NOMO-1 (cell line): ENCODE measurements around the gene NHS.

Experiments used
- DNase-seq, 2 experiments: peaks; one replicate each; lab custom pipeline; 2025; ENCODE audit not compliant: unreplicated experiment in 2 of 2; lab: John Stamatoyannopoulos, UW

The NHS gene

DNA sequence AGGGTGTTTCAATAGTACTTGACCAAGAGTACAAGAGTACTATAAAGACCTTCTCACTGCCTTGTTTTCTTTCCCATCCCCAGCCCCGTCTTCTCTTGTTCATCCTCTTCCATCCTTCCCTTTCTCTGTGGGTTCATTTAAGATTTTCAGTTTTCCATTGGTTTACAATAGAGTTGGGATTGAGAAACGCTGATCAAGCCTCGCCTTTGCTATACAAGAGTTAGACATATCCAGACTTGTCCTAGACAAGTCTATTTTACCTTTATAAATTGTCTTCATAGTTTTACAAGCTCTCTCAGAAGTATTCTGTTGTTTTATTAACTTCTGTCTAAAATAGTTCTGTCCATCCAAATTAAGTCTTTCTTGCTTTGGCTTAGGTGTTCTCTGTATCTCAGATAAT lies 332.7 kb downstream of the NHS start:
- no peak for DNase-seq

DNA sequence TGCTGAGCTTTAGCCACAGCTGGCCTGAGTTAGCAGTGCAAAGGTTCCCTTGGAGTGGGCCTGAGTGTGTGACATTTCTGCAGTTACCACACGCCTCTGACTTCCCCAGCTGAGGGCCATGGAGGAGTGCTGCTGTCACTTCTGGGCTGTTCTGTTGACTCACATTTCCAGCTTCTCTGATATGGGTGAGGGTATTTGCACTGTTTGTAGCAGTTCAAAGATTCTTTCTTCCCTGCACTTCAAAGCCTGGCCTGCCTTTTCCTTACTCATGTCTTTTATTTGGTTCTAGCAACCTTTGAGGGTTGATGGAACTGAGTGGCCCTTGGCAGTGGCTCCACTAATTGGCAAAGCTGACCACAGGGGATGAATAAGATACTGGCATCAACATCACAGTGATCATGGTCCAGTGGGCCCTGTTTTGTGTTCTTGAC lies 335.9 kb downstream of the NHS start:
- no peak for DNase-seq

DNA sequence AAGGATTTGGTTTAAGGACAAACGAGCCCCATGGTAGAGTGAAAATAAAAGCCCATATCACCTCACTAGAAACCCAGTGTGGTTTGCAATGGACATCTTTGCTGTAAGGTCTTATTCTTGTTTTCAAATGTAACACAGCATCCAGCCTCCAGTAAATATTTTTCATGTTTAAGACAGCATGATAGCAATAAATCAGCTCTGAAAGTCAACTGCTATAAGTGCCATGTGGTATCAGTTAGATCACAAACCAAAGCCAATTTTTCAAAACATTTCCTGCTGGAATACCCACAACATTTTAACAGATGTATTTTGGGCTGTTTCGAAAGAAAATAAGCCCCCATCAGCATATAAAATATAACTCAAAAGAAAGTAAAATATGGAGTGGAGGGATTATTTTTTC lies 338.3 kb downstream of the NHS start:
- no peak for DNase-seq

DNA sequence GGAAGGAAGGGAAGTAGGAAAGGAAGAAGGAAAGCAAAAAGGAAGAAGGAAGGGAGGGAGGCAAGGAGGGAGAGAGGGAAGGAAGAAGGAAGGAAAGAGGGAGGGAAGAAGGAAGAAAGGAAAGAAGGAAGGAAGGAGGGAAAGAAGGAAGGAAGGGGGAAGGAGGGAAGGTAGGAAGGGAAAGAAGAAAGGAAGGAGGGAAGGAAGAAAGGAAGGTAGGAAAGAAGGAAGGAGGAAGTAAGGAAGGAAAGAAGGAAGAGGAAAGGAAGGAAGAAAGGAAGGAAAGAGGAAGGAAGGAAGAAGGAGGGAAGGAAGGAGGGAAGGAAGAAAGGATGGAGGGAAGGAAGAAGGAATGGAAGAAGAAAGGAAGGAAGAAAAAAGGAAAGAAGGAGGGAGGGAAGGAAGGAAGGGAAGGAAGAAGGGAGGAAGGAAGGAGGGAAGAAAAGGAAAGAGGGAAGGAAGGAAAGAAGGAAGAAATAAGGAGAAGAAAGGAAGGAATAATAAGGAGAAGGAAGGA lies 343.7 kb downstream of the NHS start:
- DNase-seq = no peak

DNA sequence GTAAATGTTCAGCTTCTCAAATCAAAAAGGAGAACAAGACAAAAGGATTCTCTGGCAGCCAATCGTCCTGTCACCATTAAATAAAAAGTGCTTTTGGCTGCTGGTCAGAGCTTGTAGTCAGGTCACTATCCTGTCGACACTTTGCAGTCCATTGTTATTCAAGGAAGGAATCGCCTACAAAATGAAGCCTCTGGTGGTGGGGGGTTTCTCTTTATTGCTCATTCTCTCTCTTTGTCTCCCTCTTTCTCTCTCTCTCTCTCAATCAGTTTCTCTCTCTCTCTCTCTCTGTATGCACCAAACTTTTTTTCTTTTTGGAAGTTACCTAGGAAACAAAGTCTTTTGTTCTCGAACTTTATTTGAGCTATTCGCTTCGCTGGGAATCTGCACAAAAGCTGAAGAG lies 344.7 kb downstream of the NHS start:
- DNase-seq = no peak

DNA sequence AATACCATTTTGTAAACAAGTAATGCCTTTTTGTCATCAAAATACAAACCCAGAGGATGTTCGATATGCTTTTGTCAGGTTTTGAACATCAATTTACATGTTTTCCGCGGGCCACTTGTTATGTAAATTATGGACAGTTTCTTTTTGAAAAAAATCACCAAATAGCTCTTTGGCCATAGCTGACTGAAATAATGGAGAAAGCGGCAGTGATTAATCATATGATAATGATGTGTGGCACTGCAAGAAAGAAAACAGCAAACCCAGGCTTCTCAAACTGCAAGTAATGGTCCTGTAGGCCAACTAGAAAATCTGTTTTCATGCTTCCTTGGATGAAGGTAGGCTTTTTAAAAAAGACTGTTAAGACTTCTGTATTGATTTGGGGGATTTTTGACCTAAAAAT lies 346.7 kb downstream of the NHS start:
- DNase-seq = no peak

DNA sequence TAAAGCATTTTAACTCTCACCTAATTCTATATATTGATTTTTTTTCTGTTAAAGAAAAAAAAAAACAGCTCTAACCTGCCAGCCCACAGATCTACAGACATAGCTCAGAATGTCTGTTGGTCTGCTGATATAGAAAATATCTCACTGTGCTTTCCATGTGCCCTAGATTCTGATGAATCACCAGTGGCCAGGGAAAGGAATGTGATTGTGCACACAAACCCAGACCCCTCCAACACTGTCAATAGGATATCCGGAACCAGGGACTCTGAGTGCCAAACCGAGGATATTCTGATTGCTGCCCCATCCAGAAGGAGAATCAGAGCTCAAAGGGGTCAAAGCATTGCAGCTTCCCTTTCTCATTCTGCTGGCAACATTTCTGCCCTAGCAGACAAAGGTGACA lies 350.2 kb downstream of the NHS start:
- DNase-seq = no peak

DNA sequence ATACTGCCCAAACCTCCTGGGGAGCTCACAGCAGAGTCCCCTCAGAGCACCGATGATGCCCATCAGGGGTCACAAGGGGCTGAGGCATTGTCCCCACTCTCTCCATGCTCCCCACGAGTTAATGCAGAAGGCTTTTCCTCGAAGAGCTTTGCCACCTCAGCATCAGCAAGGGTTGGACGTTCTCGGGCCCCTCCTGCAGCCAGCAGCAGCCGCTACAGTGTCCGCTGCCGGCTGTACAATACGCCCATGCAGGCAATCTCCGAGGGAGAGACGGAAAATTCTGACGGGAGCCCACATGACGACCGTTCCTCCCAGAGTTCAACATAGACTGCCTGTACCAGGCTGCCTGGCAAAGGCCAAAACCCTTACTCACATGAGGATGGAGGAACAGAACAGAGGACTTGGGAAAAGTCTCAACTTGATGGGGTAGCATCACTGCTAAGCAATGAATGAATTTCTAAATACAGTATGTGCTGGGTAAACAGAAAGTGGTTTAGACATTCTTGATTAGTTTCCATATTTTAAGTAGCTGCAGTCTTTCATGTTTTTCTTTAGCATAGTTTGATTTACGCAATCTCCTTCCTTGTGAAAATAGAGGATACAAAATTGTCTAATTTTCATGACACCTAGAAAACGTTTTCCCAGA lies 357.3 kb downstream of the NHS start:
- DNase-seq = no peak

DNA sequence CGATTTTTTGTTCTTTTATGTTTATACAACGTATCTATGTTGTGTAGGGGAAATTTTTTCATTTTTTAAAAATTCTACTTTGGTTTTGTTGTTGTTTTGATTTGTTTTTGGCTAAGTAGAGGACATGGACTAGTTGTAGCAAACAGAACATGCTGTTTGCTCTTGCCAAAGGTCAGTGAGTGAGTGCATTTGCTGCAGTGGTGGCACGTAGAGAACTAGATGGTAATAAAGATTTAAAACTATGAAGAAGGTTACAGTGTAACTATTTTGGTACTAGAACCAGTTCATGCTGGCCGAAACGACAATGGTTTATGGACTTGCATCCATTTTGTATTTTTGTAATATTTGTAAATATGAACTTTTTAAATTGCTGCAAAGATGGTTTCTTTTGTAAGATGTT lies 360.4 kb downstream of the NHS start:
- DNase-seq = no peak

DNA sequence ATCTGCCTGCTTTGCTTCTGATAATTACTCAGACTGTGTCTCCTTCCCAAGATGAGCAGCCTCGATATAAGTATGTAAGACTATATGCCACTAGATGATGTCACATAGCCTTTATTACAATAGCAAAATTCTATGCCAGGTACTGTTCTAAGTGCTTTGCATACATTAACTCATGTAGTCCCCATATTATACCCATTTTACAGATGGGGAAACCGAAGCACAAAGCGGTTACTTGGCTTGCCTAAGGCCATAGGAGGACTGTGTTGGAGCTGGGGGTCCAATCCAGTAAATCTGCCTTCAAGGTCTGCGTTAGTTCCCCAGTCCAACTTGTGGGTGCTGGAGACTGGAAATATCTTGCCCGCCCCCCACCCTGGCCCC lies 361.5 kb downstream of the NHS start:
- DNase-seq = no peak

DNA sequence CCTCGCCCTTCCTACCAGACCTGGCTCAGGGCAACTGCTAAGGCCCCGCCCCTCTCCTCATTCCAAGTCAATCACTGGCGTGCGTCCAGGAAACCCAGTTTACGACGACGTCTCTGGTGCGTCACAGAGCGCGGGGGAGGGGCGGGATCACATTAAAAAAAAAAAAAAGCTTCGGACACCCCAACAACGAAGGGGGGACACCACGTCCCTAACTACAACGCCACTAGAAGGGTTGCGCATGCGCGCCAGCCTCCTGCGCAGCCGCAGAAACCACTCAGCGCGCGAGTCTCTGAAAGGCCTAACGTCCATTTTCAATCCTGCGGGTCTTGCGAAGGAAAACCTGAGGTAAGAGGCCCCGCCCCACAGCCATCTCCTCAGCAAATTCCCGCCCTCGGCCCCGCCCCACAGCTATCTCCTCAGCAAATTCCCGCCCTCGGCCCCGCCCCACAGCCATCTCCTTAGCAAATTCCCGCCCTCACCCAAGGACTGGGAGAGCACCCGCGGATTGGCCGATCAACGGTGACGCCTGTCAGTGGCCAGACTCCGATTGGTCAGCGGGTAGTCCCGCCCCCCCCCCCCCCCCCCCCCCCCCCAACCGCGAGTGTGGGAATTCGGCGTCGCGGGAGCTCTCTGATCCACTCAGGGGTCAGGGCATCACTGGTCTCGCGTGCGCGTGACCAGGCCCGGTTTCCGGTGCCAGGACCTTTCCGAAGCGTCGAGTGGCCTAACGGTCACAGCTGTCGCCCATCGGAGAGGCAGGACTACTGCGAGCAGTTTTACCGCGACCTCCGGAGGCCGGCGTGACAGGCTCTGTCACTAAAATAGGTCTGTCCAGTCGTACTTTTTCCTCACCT lies 362.1 kb downstream of the NHS start, which contains the start of gene SCML1:
Gene SCML1 (plus strand): TSS at position 638 of the 854 bp plus-strand sequence. CDS start 6,694 bp downstream, outside the sequence.
- peak; percentile 86 to 89 for DNase-seq

DNA sequence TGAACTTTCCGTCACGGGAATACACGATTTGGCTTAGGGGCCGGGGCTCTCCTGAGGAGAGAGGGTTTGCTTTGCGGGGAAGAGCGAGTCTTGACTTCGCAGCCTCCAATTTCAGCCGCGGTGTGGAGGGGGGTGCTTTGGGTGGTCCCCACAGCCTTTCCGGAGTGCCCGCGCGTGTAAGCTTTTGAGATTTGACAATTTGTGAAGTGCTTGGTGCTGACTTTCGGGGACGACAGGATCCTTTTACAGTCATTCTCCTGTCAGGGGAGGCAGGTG lies 362.6 kb downstream of the NHS start:
- DNase-seq = no peak

DNA sequence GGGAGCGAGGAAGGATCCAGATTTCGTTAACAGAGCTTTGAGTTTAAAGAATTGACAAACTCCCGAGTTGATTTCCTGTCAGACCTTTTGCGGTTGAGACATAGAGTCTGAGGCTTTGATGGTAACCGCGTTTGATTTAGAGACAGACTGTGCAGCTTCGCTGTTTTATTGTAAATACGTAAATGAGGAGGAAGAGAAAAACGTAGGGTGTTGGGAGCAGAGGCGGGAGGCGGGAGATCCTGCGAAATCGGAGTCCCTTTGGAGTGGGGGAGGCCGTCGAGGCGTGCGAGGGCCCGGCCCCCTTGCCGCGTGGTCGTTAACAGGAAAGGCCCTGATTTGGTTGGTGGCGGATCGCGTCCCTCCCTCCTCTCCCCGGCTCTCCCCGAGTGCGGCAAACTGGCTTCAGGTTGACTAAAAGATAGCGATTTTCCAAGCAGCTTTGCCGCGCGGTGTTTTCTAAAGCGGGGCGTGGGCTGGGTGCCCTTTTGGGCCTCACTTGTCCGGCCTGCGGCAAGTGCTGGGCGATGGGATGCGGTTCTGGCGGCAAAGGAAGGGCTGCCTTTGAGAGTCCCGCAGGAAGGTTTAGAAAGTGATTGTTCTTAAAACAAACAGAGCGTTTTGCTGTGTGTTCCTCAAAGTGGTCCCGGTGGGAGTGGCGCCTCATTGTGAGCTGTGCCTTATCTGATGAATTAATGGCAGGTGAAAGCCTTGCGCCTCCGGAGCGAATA lies 363.1 kb downstream of the NHS start:
- no peak for DNase-seq

DNA sequence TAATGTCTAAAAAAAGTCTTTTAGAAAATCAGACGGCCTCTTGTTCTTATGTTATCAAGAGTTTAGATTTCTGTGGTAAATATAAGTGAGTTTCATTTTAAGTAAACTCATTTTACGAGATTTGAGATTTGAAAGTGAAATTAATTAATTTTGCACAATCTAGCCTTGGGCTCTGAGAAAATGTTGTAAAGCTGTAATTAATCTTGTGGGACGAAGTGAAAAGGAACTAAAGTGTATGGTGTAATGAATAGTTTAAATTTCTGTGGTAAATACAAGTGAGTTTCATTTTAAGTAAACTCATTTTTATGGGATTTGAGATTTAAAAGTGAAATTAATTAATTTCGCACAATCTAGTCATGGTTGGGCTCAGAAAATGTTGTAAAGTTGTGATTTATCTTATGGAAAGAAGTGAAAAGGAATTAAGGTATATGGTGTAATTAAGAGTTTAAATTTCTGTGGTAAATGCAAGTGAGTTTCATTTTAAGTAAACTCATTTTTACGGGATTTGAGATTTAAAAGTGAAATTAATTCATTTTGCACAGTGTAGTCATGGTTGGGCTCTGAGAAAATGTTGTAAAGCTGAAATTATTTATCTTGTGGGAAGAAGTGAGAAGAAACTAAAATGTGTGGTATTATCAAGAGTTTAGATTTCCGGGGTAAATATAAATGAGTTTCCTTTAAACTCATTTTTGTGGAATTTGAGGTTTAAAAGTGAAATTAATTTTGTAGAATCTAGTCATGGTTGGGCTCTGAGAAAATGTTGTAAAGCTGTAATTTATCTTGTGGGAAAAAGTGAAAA lies 363.9 kb downstream of the NHS start:
- peak in 1 of 2 experiments; percentile 33 for DNase-seq

DNA sequence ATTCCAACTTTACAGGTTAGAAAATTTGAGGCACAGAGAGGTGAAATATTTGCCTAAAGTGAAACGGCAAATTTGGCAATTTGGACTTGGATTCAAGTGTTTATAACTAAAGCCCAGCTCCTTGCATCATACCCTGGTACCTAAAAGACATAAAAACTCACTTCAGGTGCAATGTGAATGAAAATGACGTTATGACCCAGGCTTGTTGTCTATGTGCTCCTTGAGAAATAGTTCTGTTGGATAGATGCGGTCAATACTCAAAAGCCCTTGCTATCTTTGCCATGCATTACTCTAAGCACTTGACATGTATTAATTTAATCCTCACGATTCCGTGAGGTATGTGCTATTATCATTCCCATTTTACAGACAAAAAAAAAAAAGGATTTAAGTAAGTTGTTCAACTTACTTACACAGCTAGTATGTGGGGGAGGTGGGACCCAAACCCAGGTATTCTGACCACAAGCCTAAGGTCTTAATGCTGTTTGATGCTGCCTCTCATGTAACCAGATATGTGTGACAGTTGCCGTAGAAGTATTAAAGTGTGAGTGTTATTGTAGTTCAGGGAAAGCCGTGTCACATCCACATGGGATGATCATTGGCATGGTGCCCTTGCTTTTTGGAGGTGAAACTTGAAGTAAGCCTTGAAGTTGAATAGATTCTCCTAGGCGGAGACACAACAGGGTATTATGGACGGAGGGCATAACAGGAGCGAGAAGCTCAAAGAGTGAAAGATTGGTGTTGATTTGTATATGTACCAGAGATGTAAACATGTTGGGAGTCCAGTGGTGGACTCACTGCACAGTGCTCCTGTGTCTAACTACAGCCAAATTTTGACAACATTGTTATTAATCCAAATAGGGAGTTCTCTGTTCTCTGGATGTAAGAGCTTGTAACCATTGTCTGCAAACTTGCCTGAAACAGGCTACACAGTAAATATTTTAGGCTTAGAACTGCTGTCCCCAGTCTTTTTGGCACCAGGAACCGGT lies 365.4 kb downstream of the NHS start:
- no peak for DNase-seq

DNA sequence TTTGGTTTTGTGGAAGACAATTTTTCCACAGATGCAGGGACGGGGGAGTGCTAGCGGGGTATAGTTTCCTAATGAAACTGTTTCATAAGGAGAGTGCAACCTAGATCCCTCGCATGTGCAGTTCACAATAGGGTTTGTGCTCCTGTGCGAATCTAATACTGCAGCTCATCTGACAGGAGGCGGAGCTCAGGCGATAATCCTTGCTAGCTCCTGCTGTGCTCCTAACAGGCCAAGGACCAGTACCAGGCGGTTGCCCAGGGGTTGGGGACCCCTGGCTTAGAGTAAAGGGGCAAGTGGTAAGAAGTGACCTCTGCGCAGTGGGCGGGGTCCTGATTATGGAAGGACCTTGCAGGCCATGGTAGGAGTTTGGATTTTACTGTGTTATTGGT lies 366.1 kb downstream of the NHS start:
- no peak for DNase-seq

DNA sequence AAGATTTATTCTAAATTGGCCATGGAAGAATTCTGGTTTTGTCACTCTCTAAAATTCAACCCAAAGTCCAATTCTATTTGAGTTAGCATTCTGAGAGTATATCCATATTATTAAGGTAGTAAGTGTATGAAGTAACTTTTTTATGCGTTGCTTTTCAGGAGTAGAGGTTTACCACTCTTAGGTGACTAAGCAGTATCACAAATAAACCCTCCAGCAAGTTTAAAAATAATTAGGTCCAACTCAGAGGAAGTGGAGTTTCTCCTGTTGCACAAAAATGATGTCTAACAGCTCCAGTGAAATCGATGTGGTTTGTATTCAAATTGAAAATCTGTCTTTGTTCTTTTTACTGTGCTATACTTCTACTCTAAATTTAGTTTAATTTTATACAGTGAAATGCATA lies 368.9 kb downstream of the NHS start:
- DNase-seq = peak in 1 of 2 experiments; percentile 73

DNA sequence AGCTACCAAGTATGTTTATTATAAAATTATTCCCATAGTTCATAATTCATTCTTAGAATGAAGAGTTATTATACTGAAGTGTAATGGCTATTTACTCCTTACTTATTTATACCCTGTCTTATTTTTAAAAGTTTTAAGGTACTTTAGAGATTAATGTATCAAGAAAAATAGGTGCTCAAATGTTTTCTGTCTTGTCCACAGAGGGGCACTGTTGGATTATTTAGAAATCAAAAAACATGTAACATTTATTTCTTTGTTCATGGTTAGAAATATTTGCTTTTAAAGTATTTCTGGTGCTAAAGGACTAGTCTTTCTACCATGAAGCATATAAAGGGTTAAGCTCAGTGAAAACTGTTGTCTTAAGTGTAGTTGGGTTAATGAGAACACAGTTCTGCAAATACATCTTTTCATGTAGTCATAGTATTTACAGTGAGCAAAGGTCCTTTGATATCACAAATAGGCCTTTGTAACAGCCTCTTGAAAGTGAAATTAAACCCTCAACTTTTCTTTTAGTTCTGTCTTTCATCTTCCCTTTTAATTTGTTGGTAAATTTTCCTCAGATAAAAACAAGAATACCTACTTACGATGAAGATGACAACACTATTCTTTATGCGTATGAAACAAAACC lies 370.0 kb downstream of the NHS start:
- DNase-seq = no peak

DNA sequence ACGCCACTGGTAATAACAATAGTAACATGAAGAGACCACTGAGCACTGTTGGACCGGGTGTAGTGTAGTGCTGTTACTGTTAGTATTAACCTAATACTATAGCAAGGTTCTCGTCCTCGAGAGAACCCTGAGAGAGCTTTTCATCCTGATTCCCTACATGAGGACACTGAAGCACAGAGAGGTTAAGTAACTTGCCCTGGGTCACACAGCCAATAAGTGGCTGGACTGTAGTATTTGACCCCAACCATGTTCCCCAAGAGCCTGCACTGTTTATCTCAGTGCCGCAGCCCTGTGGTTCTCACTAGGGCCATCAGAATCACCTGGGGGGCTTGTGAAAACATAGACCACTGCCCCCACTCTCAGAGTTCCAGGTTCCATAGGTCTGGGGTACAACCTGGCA lies 372.7 kb downstream of the NHS start:
- DNase-seq = no peak
